ENCODE measurements around the gene WDR1. TPM values are rescaled to one million over a fixed set of nuclear protein-coding genes. Genes with fewer than 3 reads are reported as not detected.

Gene WDR1
- total RNA-seq, 1 donor from 2014 or later: 200 TPM

- Mint-ChIP-seq H3K9me3 (ENCODE audit: low read depth) (peaks cover 6% of the 10 kb centered on the region), H3K27me3 (peaks cover 4% of the 10 kb centered on the region), H3K4me1 (ENCODE audit: low read depth) (peaks cover 26% of the 10 kb centered on the region), H3K36me3 (ENCODE audit: insufficient read depth) (no peaks in the 10 kb centered on the region), H3K27ac (no peak overlapping the region), H3K4me3 (ENCODE audit: low read depth) (no peak overlapping the region)
- no peak for DNase-seq (ENCODE audit: low spot score, unreplicated experiment)
- TF ChIP-seq, protein P1, sequence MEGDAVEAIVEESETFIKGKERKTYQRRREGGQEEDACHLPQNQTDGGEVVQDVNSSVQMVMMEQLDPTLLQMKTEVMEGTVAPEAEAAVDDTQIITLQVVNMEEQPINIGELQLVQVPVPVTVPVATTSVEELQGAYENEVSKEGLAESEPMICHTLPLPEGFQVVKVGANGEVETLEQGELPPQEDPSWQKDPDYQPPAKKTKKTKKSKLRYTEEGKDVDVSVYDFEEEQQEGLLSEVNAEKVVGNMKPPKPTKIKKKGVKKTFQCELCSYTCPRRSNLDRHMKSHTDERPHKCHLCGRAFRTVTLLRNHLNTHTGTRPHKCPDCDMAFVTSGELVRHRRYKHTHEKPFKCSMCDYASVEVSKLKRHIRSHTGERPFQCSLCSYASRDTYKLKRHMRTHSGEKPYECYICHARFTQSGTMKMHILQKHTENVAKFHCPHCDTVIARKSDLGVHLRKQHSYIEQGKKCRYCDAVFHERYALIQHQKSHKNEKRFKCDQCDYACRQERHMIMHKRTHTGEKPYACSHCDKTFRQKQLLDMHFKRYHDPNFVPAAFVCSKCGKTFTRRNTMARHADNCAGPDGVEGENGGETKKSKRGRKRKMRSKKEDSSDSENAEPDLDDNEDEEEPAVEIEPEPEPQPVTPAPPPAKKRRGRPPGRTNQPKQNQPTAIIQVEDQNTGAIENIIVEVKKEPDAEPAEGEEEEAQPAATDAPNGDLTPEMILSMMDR (IDR thresholded peaks at IDR 0.05; ENCODE audit: unreplicated experiment): no peak
These were observed 7.8 kb upstream of the WDR1 start for GRCh38 chr4:10124167-10124930.

- Mint-ChIP-seq H3K4me1 (ENCODE audit: low read depth) (peaks cover 26% of the 10 kb centered on the region), H3K27ac (peak overlapping the region; percentile 53), H3K36me3 (ENCODE audit: insufficient read depth) (no peaks in the 10 kb centered on the region), H3K4me3 (ENCODE audit: low read depth) (no peak overlapping the region), H3K27me3 (peaks cover 4% of the 10 kb centered on the region), H3K9me3 (ENCODE audit: low read depth) (peaks cover 6% of the 10 kb centered on the region)
- TF ChIP-seq, protein P1 (IDR thresholded peaks at IDR 0.05; ENCODE audit: unreplicated experiment): no peak
- no peak for DNase-seq (ENCODE audit: low spot score, unreplicated experiment)
These were observed 6.9 kb upstream of the WDR1 start for GRCh38 chr4:10123227-10124101.

GRCh38 chr4:10122236-10122932 lies 5.8 kb upstream of the WDR1 start:
- H3K27ac Mint-ChIP-seq: no peak overlapping the region
- TF ChIP-seq, protein P1 (IDR thresholded peaks at IDR 0.05; ENCODE audit: unreplicated experiment): no peak
- no peaks in the 10 kb centered on the region for H3K36me3 Mint-ChIP-seq (ENCODE audit: insufficient read depth)
- no peak for DNase-seq (ENCODE audit: low spot score, unreplicated experiment)
- H3K4me1 Mint-ChIP-seq (ENCODE audit: low read depth): peaks cover 21% of the 10 kb centered on the region
- H3K4me3 Mint-ChIP-seq (ENCODE audit: low read depth): no peak overlapping the region
- peaks cover 4% of the 10 kb centered on the region for H3K27me3 Mint-ChIP-seq
- H3K9me3 Mint-ChIP-seq (ENCODE audit: low read depth): peaks cover 6% of the 10 kb centered on the region

- Mint-ChIP-seq H3K4me1 (ENCODE audit: low read depth) (peaks cover 22% of the 10 kb centered on the region), H3K9me3 (ENCODE audit: low read depth) (peaks cover 4% of the 10 kb centered on the region), H3K4me3 (ENCODE audit: low read depth) (no peak overlapping the region), H3K36me3 (ENCODE audit: insufficient read depth) (no peaks in the 10 kb centered on the region), H3K27me3 (peaks cover 4% of the 10 kb centered on the region), H3K27ac (peak overlapping the region; percentile 25)
- TF ChIP-seq, protein P1 (IDR thresholded peaks at IDR 0.05; ENCODE audit: unreplicated experiment): no peak
- DNase-seq (ENCODE audit: low spot score, unreplicated experiment): no peak
These were observed 5.1 kb upstream of the WDR1 start for GRCh38 chr4:10121568-10122208.
